Endothelial cell of umbilical vein (primary cell): Measurements from ENCODE around the gene SMAD9.

Experiments used
- EZH2 ChIP-seq: IDR thresholded peaks from 2 replicates; pipeline ENCODE4 v1.6.1; 2012; ENCODE audit warnings: borderline replicate concordance, low read depth, mild to moderate bottlenecking, moderate library complexity, low read length, inconsistent platforms; ENCODE audit not compliant: severe bottlenecking
- POLR2A ChIP-seq: IDR thresholded peaks from 2 replicates; pipeline ENCODE4 v1.6.1; 2012; ENCODE audit warnings: low read depth, mild to moderate bottlenecking, control low read depth, low read length
- POLR2AphosphoS5 ChIP-seq: IDR thresholded peaks from 2 replicates; pipeline ENCODE4 v1.6.1; 2012; ENCODE audit warnings: low read depth, mild to moderate bottlenecking, control low read depth, low read length, moderate library complexity; ENCODE audit not compliant: insufficient read depth
- TF ChIP-seq, protein P1 (sequence below), 2 donors: IDR thresholded peaks; 1 replicate in 1 of 2; 2 replicates in 1 of 2; pipeline ENCODE4 v1.5.1; 2011; ENCODE audit warnings: low read length in 2 of 2, mild to moderate bottlenecking in 2 of 2, moderate library complexity in 2 of 2, control low read depth in 1 of 2, inconsistent platforms in 1 of 2, low read depth in 1 of 2; ENCODE audit not compliant: insufficient read depth in 1 of 2; ENCODE audit errors: extremely low read depth in 1 of 2

DNA sequence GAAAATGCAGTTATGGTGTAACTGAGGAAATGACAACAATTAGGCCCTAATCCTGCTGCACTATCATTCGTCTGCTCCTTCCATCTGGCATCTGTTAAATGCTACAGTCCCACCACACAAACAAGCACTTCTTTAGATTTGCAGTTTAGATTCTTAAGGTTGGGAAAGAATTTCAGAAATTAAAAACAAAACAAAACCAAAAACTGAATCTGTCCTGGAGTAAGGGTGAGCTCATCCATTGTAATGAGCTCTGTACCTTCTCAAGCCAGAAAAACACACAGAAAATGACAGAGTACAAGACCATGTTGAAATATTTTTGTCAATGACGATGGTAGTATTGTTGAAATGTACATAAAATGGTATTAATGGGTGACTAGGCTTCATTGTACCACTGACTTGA, 28.3 kb downstream of the SMAD9 start:
- no peak for TF ChIP-seq POLR2AphosphoS5
- no peak for TF ChIP-seq POLR2A
- TF ChIP-seq, protein P1, sequence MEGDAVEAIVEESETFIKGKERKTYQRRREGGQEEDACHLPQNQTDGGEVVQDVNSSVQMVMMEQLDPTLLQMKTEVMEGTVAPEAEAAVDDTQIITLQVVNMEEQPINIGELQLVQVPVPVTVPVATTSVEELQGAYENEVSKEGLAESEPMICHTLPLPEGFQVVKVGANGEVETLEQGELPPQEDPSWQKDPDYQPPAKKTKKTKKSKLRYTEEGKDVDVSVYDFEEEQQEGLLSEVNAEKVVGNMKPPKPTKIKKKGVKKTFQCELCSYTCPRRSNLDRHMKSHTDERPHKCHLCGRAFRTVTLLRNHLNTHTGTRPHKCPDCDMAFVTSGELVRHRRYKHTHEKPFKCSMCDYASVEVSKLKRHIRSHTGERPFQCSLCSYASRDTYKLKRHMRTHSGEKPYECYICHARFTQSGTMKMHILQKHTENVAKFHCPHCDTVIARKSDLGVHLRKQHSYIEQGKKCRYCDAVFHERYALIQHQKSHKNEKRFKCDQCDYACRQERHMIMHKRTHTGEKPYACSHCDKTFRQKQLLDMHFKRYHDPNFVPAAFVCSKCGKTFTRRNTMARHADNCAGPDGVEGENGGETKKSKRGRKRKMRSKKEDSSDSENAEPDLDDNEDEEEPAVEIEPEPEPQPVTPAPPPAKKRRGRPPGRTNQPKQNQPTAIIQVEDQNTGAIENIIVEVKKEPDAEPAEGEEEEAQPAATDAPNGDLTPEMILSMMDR (IDR thresholded peaks at IDR 0.05; ENCODE audit: extremely low read depth in 1 of 2, insufficient read depth in 1 of 2, low read depth in 1 of 2, low read length in 2 of 2), result no peak
- TF ChIP-seq EZH2, result no peak
